ENCODE data around the gene CALHM5. TPM values are rescaled to one million over a fixed set of nuclear protein-coding genes. Genes with fewer than 3 reads are reported as not detected.

The CALHM5 gene
- total RNA-seq, 4 donors from 2014 or later: 1.8 to 2.9 (median 2.4) TPM

GRCh38 chr6:116568821-116569755 lies 57.6 kb downstream of the CALHM5 start:
- no peak overlapping the region for H3K4me3 ChIP-seq
- DNase-seq: no peak
- TF ChIP-seq, protein P1, sequence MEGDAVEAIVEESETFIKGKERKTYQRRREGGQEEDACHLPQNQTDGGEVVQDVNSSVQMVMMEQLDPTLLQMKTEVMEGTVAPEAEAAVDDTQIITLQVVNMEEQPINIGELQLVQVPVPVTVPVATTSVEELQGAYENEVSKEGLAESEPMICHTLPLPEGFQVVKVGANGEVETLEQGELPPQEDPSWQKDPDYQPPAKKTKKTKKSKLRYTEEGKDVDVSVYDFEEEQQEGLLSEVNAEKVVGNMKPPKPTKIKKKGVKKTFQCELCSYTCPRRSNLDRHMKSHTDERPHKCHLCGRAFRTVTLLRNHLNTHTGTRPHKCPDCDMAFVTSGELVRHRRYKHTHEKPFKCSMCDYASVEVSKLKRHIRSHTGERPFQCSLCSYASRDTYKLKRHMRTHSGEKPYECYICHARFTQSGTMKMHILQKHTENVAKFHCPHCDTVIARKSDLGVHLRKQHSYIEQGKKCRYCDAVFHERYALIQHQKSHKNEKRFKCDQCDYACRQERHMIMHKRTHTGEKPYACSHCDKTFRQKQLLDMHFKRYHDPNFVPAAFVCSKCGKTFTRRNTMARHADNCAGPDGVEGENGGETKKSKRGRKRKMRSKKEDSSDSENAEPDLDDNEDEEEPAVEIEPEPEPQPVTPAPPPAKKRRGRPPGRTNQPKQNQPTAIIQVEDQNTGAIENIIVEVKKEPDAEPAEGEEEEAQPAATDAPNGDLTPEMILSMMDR (IDR thresholded peaks at IDR 0.05): no peak
- H3K9me3 ChIP-seq: no peaks in the 10 kb centered on the region
- intact Hi-C loops (cut with DNase I; ENCODE audit: low total_unique reads): no loop called here
- no peaks in the 10 kb centered on the region for H3K27me3 ChIP-seq
- peaks cover 3 to 7% of the 10 kb centered on the region in 2 donors for H3K4me1 ChIP-seq
- H3K27ac ChIP-seq: no peak overlapping the region
- no peaks in the 10 kb centered on the region for H3K36me3 ChIP-seq

- Histone ChIP-seq H3K27ac (peak within 1 kb of the TSS; percentile 74 to 87), H3K9me3 (no peaks in the 10 kb centered on the region), H3K27me3 (no peaks in the 10 kb centered on the region), H3K36me3 (no peaks in the 10 kb centered on the region), H3K4me3 (peak within 1 kb of the TSS; percentile 60 to 89), H3K4me1 (peaks cover 3 to 7% of the 10 kb centered on the region in 2 donors)
- peak; percentile 59 to 79 for TF ChIP-seq POLR2A (IDR thresholded peaks at IDR 0.05)
- TF ChIP-seq, protein P1 (IDR thresholded peaks at IDR 0.05): peak in 3 of 4 experiments; percentile 23 to 45 (median 27)
- peak; percentile 98 to 99 for DNase-seq
- intact Hi-C loops (cut with DNase I; ENCODE audit: low total_unique reads): no loop called here
Measured at GRCh38 chr6:116570856-116571682, 59.6 kb downstream of the CALHM5 start, which contains the start of gene RWDD1. RWDD1 (plus strand) TSS chr6:116571504; CDS start chr6:116571583, 79 bp downstream.

DNA sequence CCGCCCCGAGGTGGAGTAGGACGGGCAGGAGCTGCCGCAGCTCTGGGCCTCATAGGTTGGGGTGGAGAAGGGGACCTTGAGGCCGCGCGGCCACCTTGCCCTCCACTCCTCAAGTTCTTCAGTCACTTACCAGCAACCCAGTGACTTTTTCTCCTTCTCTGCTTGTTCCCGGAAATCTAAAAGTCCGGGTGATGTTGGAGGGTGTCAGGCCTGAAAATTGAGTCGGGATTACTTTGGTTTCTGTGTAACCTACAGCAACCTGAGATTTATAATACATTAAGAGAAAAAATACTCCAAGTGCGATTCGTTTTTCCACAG lies 60.2 kb downstream of the CALHM5 start:
- Histone ChIP-seq H3K27ac (peak overlapping the region; percentile 74 to 86), H3K4me1 (peaks cover 3 to 7% of the 10 kb centered on the region in 2 donors), H3K36me3 (no peaks in the 10 kb centered on the region), H3K9me3 (no peaks in the 10 kb centered on the region), H3K27me3 (no peaks in the 10 kb centered on the region), H3K4me3 (peak overlapping the region; percentile 60 to 89)
- intact Hi-C loops (cut with DNase I; ENCODE audit: low total_unique reads): no loop called here
- no peak for TF ChIP-seq POLR2A (IDR thresholded peaks at IDR 0.05)
- TF ChIP-seq, protein P1 (IDR thresholded peaks at IDR 0.05): no peak
- DNase-seq: no peak

DNA sequence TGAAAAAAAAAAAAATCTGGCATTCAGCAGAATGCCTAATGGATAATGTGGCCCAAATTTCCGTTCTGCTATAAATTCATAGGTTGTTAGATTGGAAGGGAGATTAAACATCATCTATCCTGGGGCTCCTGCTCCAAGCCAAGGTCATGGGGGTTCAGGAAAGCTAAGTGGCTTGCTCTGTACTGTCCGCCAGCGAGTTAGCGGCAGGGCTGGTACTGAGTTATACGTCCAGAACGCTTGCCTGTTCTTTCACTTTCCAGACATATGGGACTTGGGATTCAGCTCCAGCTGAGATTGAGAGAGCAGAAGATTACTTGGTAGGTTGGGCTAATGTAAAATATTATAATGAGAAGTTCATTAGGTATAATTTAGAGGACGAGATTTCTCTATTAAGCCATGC lies 60.7 kb downstream of the CALHM5 start:
- TF ChIP-seq, protein P1 (IDR thresholded peaks at IDR 0.05): no peak
- no peak for TF ChIP-seq POLR2A (IDR thresholded peaks at IDR 0.05)
- Histone ChIP-seq H3K4me3 (peak overlapping the region; percentile 60 to 89), H3K9me3 (no peaks in the 10 kb centered on the region), H3K27ac (peak overlapping the region; percentile 74 to 86), H3K27me3 (no peaks in the 10 kb centered on the region), H3K4me1 (peaks cover 3 to 7% of the 10 kb centered on the region in 2 donors), H3K36me3 (no peaks in the 10 kb centered on the region)
- intact Hi-C loops (cut with DNase I; ENCODE audit: low total_unique reads): no loop called here
- DNase-seq: no peak

Other genes with a start within 250 kb of the CALHM5 start
- gene TSPYL1, start 231.7 kb upstream of the CALHM5 start, total RNA-seq: 10 to 100 TPM; 17.4 to 94.9 (median 57.7) TPM
- 10 to 100 TPM; 21.3 to 84.0 (median 42.3) TPM for gene DSE, start 140.7 kb upstream of the CALHM5 start, total RNA-seq
- gene CALHM6, start 50.3 kb upstream of the CALHM5 start, total RNA-seq: 1 to 10 TPM in 2 of 4 donors, not detected in 2; 3.9 to 7.6 TPM
- gene TRAPPC3L, start 34.0 kb downstream of the CALHM5 start, total RNA-seq: under 1 TPM in 1 of 4 donors, not detected in 3; 0.07 TPM
- not detected for gene CALHM4, start 42.1 kb downstream of the CALHM5 start, total RNA-seq
- 100 to 1,000 TPM in 1 of 4 donors, 10 to 100 TPM in 3; 10.2 to 104 (median 36.1) TPM for gene RWDD1, start 59.9 kb downstream of the CALHM5 start, total RNA-seq
- gene RSPH4A, start 104.8 kb downstream of the CALHM5 start, total RNA-seq: 10 to 100 TPM in 1 of 4 donors, 1 to 10 TPM in 2, under 1 TPM in 1; 0.51 to 15.9 (median 5.4) TPM
- 10 to 100 TPM in 1 of 4 donors, 1 to 10 TPM in 3; 1.8 to 21.6 (median 8.0) TPM for gene ZUP1, start 157.1 kb downstream of the CALHM5 start, total RNA-seq
- 10 to 100 TPM in 2 of 4 donors, 1 to 10 TPM in 2; 5.6 to 48.3 (median 27.7) TPM for gene KPNA5, start 169.6 kb downstream of the CALHM5 start, total RNA-seq